ENCODE measurements around the gene KEAP1.

The KEAP1 gene

GRCh38 chr19:10523135-10523636 lies 20.0 kb upstream of the KEAP1 start:
- DNase-seq = no peak

- DNase-seq = no peak
These were observed 18.5 kb upstream of the KEAP1 start for GRCh38 chr19:10521461-10522171.

GRCh38 chr19:10520652-10521318 lies 17.6 kb upstream of the KEAP1 start:
- no peak for DNase-seq

- no peak for DNase-seq
These were observed 16.3 kb upstream of the KEAP1 start for GRCh38 chr19:10519421-10519820.

- DNase-seq = no peak
These were observed 15.5 kb upstream of the KEAP1 start for GRCh38 chr19:10518444-10519361.

- DNase-seq = no peak
These were observed 14.7 kb upstream of the KEAP1 start for GRCh38 chr19:10517760-10518443.

- DNase-seq = no peak
These were observed 14.2 kb upstream of the KEAP1 start, which contains the start of gene S1PR5 for GRCh38 chr19:10517361-10517759. S1PR5 (minus strand) TSS chr19:10517447; CDS start chr19:10515011, 2,436 bp downstream.

- DNase-seq = no peak
These were observed 13.6 kb upstream of the KEAP1 start for GRCh38 chr19:10516671-10517286.

- no peak for DNase-seq
These were observed 12.9 kb upstream of the KEAP1 start for GRCh38 chr19:10516064-10516385.

- DNase-seq = peak in 2 of 5 donors; percentile 17 to 35
These were observed 11.3 kb upstream of the KEAP1 start for GRCh38 chr19:10514211-10515145.

GRCh38 chr19:10513223-10513622 lies 10.1 kb upstream of the KEAP1 start:
- DNase-seq = no peak

GRCh38 chr19:10510301-10510802 lies 7.2 kb upstream of the KEAP1 start:
- DNase-seq = peak; percentile 17 to 57 (median 38)

GRCh38 chr19:10508707-10509106 lies 5.6 kb upstream of the KEAP1 start:
- DNase-seq = no peak

GRCh38 chr19:10508036-10508435 lies 4.9 kb upstream of the KEAP1 start:
- no peak for DNase-seq

- peak; percentile 50 to 80 (median 65) for DNase-seq
These were observed 2.5 kb upstream of the KEAP1 start for GRCh38 chr19:10505583-10506229.

- DNase-seq = peak; percentile 73 to 93 (median 80)
These were observed 593 bp downstream of the KEAP1 start for GRCh38 chr19:10502524-10503001.

GRCh38 chr19:10501971-10502523 lies 1.1 kb downstream of the KEAP1 start:
- DNase-seq = peak in 2 of 5 donors; percentile 14 to 52

- no peak for DNase-seq
These were observed 2.9 kb downstream of the KEAP1 start for GRCh38 chr19:10500247-10500592.

GRCh38 chr19:10499550-10500246 lies 3.5 kb downstream of the KEAP1 start:
- DNase-seq = no peak

Data from T-helper 1 cell (primary cell).